GM12891 (cell line): ENCODE measurements around the gene FAM131B. TPM values are rescaled to one million over a fixed set of nuclear protein-coding genes. Genes with fewer than 3 reads are reported as not detected.
A peak's percentile ranks its signal among the peaks of the same experiment; 100 is the strongest.
"Not testable (repeated sequence)": the region's sequence is repeated elsewhere in the genome, so short reads cannot be mapped to it uniquely, and the experiment has no call there.

Experiments used
- DNase-seq: peaks from one replicate; pipeline ENCODE4 v3.0.0; 2011; ENCODE audit warnings: low spot score; ENCODE audit not compliant: insufficient read length
- FAIRE-seq: peaks from 2 replicates; lab custom pipeline; 2011; peaks lifted over from hg19 to GRCh38; lab: Jason Lieb, UNC
- PAX5 ChIP-seq: IDR thresholded peaks from 2 replicates; pipeline ENCODE4 v1.6.1; 2011; ENCODE audit warnings: low read length, moderate library complexity, mild to moderate bottlenecking; ENCODE audit not compliant: insufficient read depth, severe bottlenecking
- POLR2A ChIP-seq: IDR thresholded peaks from 2 replicates; pipeline ENCODE4 v1.6.1; 2011; ENCODE audit warnings: low read depth, low read length, control low read depth
- POLR2AphosphoS5 ChIP-seq: IDR thresholded peaks from 2 replicates; pipeline ENCODE4 v1.6.1; 2011; ENCODE audit warnings: low read depth, low read length, control low read depth
- POU2F2 ChIP-seq: IDR thresholded peaks from 2 replicates; pipeline ENCODE4 v1.6.1; 2011; ENCODE audit warnings: low read depth, mild to moderate bottlenecking, control low read depth, low read length, moderate library complexity
- SPI1 ChIP-seq: IDR thresholded peaks from 2 replicates; pipeline ENCODE4 v1.6.1; 2011; ENCODE audit warnings: low read depth, low read length, control low read depth
- TAF1 ChIP-seq: IDR thresholded peaks from 2 replicates; pipeline ENCODE4 v1.6.1; 2011; ENCODE audit warnings: low read depth, low read length, control low read depth
- polyA plus RNA-seq: library from polyadenylated mRNA; unstranded; fragments of >200 nt; gene quantifications from one replicate; pipeline ENCODE4 v1.2.1, GENCODE V29; 2012; ENCODE audit warnings: low read depth, missing spikeins, inconsistent platforms; ENCODE audit not compliant: missing spikeins

The FAM131B gene
- polyA plus RNA-seq, result 0.03 TPM

GRCh38 chr7:143362131-143363015 lies at the start of gene FAM131B:
TSS of gene FAM131B (minus strand) at chr7:143362713. CDS start at chr7:143362603, 110 bp downstream.
- peak; percentile 59 for DNase-seq
- no peak for FAIRE-seq
- no peak for TF ChIP-seq TAF1
- TF ChIP-seq POLR2AphosphoS5, result no peak
- no peak for TF ChIP-seq POU2F2
- no peak for TF ChIP-seq PAX5

GRCh38 chr7:143411976-143412708 lies 49.6 kb upstream of the FAM131B start:
- FAIRE-seq (no peak), DNase-seq (no peak)
- TF ChIP-seq POLR2AphosphoS5, result no peak
- TF ChIP-seq SPI1, result no peak
- no peak for TF ChIP-seq TAF1
- TF ChIP-seq PAX5, result no peak

DNA sequence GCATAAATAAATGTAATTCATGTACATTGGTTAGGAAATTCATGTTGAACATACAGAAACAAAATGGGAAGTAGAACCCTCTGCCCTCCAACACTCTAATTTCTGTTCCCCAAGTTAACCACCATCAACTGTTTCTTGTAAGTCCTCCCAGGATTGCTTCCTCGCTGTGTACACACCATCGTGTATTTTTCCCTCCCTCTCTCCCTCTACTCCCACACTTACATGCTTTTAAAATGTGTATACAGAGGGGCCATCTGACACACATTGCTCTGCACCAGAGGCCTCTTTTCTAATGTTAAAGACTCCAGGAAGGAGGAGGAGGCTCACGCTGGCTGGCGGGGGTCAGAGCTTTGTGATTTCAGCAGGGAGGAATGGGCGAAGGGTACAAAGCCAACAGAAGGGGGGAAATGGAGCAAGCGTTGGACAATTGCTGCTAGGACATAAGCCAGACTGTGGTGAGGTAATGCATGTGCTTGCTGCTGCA lies 48.0 kb upstream of the FAM131B start:
- FAIRE-seq, result no peak
- TF ChIP-seq POLR2AphosphoS5, result no peak
- TF ChIP-seq SPI1, result no peak
- no peak for TF ChIP-seq TAF1
- no peak for TF ChIP-seq POLR2A
- no peak for TF ChIP-seq POU2F2
- TF ChIP-seq PAX5, result no peak
- no peak for DNase-seq

DNA sequence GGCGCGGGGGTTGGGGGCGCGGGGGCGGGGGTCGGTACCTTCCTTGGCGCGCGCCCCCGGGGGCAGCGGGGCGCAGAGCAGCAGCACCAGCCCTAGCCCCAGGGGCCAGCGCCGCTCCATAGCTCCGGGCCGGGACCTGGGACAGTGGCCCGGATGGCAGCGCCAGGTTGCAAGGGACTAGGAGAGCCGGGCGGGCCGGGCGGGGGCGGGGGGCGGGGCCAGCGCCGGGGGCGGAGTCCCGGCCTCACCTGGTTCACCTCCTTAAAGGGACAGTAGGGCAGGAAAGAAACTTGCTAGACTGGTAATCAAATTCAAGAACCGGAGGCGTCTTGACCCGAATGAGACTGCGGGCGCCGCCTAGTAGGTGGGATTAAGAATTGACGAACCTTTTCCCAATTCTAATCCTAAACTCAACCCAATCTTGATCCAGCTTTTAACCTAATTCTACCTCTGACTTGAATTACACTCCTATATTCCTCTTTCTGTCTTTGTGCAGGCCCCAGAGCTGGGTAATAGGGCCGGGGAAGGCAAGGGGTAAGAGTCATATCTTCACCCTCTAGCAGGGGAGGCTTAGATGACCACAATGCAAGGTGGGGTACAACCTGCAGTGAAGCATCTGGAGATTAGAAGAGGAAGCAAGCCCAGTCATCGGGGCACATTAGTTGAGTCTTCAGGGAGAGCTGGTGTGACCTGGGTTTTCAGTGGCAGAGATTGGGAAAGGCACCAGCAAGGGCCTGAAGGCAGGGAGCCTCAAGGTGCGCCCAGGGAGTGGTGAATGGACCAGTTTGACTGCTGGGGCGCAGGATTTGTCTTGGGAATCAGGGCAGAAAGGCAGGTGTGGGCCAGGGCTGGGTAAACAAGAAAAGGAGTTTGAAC lies 46.4 kb upstream of the FAM131B start, which contains the start of gene EPHA1:
Gene EPHA1 (minus strand): TSS at position 171 of the 876 bp plus-strand sequence. CDS start 51 bp downstream, at position 120.
- DNase-seq (no peak), FAIRE-seq (no peak)
- no peak for TF ChIP-seq PAX5
- no peak for TF ChIP-seq POLR2AphosphoS5
- no peak for TF ChIP-seq POU2F2
- no peak for TF ChIP-seq TAF1
- TF ChIP-seq POLR2A, result no peak

GRCh38 chr7:143408252-143408685 lies 45.8 kb upstream of the FAM131B start:
- FAIRE-seq (no peak), DNase-seq (no peak)
- TF ChIP-seq POU2F2, result no peak
- no peak for TF ChIP-seq PAX5
- TF ChIP-seq POLR2AphosphoS5, result no peak
- no peak for TF ChIP-seq POLR2A
- TF ChIP-seq TAF1, result no peak
- no peak for TF ChIP-seq SPI1

- DNase-seq (no peak), FAIRE-seq (no peak)
- no peak for TF ChIP-seq PAX5
- no peak for TF ChIP-seq POLR2AphosphoS5
- TF ChIP-seq SPI1, result no peak
- TF ChIP-seq POU2F2, result no peak
- no peak for TF ChIP-seq POLR2A
- TF ChIP-seq TAF1, result no peak
Measured at GRCh38 chr7:143407287-143408251, 45.1 kb upstream of the FAM131B start.

- DNase-seq (no peak), FAIRE-seq (no peak)
- TF ChIP-seq PAX5, result no peak
- TF ChIP-seq SPI1, result no peak
- no peak for TF ChIP-seq POU2F2
- no peak for TF ChIP-seq POLR2AphosphoS5
- TF ChIP-seq POLR2A, result no peak
- TF ChIP-seq TAF1, result no peak
Measured at GRCh38 chr7:143406002-143406357, 43.5 kb upstream of the FAM131B start.

DNA sequence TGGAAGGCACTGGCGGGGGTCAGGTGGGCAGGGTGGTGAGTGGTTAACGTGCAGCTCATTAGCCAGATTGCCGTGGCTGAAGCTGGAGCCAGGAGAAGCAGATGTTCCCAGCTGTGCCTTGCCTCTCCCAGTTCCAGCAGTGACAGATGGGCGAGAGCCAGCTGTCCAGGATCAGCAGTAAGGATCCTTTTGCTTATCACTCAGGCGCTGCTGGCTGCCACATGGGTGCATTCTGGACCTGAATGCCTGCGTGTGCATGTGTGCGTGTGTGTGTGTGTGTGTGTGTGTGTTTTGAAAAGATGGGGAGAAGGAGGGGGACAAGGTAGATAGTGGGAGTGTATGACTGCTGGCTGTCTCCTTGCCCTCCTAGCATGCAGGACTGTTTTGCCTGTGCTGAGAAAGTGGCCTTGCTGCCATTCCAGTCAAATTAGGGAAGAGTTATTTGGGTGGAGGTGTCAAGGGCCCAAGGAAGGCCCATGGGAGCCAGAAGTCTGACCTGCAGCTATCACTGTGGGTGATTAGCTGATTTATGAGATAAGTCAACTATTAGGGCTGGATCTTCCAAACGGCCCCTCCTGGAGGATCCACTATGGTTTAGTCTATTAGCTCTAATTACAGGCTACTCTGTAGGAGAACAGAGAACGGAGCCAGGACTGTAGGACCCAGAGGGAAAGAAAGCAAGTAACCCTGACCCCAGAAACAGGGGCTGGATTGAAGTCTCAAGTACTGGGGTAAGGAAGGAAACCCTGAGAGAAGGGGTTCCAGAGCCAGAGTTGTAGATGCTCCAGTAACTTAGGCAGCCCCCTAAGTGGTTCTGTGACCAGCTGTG lies 42.9 kb upstream of the FAM131B start:
- FAIRE-seq, result no peak
- TF ChIP-seq POU2F2 (no peak), POLR2AphosphoS5 (no peak), TAF1 (no peak), POLR2A (no peak), SPI1 (no peak), PAX5 (no peak)
- no peak for DNase-seq

DNA sequence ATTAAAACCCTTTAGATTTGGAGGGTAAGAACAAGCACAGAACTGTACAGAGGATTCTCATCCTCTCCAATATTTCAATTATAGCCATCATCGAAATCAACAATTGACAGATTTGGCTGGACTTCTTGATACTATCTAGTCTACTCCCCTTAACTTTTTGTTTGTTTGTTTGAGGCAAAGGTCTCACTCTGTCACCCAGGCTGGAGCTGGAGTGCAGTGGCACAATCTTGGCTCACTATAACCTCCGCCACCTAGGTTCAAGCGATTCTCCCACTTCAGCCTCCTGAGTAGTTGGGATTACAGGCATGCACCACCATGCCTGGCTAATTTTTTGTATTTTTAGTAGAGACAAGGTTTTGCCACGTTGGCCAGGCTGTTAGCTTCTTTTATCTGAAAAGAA lies 39.7 kb upstream of the FAM131B start:
- FAIRE-seq, DNase-seq: not testable (repeated sequence)
